Stimulated activated CD4-positive, alpha-beta T cell treated with anti-CD3 and anti-CD28 coated beads, Interleukin-4, amount 100 ng/mL, for 1 hour (primary cell): ENCODE measurements around the gene DNAH17.

Source experiments
- DNase-seq: peaks from one replicate; pipeline ENCODE4 v3.0.0-alpha.2; 2020

Gene DNAH17, protein sequence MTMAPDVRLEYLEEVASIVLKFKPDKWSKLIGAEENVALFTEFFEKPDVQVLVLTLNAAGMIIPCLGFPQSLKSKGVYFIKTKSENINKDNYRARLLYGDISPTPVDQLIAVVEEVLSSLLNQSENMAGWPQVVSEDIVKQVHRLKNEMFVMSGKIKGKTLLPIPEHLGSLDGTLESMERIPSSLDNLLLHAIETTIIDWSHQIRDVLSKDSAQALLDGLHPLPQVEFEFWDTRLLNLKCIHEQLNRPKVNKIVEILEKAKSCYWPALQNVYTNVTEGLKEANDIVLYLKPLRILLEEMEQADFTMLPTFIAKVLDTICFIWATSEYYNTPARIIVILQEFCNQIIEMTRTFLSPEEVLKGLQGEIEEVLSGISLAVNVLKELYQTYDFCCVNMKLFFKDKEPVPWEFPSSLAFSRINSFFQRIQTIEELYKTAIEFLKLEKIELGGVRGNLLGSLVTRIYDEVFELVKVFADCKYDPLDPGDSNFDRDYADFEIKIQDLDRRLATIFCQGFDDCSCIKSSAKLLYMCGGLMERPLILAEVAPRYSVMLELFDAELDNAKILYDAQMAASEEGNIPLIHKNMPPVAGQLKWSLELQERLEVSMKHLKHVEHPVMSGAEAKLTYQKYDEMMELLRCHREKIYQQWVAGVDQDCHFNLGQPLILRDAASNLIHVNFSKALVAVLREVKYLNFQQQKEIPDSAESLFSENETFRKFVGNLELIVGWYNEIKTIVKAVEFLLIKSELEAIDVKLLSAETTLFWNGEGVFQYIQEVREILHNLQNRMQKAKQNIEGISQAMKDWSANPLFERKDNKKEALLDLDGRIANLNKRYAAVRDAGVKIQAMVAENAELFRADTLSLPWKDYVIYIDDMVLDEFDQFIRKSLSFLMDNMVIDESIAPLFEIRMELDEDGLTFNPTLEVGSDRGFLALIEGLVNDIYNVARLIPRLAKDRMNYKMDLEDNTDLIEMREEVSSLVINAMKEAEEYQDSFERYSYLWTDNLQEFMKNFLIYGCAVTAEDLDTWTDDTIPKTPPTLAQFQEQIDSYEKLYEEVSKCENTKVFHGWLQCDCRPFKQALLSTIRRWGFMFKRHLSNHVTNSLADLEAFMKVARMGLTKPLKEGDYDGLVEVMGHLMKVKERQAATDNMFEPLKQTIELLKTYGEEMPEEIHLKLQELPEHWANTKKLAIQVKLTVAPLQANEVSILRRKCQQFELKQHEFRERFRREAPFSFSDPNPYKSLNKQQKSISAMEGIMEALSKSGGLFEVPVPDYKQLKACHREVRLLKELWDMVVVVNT (N-terminal part only)

DNA sequence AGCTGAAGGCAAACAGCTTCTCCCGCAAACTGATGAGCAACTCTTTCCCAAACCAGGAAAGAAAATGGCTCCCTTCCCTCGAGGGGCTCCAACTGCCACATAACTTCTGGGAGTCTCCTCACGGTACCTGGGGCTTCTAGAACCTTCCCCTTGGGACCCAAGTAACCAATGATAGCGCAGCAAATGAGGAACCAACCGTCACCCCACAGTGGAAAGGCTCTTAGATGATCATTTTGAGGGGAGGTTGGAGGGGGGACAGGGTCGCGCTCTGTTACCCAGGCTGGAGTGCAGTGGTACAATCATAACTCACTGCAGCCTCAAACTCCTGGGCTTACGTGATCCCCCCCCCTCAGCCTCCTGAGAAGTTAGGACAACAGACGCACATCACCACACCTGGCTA, at the start of gene DNAH17:
DNAH17 (minus strand) TSS at position 101 of the 400 bp plus-strand sequence. CDS start 2,339 bp downstream, outside the sequence.
- DNase-seq, result no peak

DNA sequence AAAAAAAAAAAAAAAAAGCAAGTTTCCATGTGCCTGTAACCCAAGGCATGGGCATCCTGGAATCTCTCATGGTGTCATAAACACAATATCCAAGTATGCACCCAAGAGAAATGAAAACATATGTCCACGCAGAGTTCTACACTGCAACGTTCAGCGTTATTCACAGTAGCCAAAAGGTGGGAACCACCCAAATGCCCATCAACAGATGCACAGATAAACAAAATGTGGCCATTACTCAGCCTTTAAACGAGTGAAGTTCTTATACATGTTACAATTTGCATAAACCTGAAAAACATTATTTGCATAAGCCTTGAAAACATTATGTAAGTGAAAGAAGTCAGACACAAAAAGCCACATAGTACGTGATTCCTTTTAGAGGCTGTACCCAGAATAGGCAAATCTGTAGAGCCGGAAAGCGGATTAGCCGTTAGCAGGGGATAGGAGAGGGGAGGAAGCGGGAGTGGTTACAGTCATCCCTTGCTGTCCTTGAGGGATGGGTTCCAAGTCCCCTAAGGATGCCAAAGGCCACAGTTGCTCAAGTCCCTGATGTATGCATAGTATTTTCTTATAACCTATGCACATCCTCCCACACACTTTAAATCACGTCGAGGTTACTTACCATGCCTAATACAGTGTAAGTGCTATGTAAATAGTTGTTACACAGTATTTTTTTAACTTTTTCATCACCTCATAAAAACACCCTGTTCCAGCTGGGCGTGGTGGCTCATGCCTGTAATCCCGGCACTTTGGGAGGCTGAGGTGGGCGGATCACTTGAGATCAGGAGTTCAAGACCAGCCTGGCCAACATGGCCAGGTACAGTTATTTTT, 47.3 kb upstream of the DNAH17 start:
- no peak for DNase-seq

DNA sequence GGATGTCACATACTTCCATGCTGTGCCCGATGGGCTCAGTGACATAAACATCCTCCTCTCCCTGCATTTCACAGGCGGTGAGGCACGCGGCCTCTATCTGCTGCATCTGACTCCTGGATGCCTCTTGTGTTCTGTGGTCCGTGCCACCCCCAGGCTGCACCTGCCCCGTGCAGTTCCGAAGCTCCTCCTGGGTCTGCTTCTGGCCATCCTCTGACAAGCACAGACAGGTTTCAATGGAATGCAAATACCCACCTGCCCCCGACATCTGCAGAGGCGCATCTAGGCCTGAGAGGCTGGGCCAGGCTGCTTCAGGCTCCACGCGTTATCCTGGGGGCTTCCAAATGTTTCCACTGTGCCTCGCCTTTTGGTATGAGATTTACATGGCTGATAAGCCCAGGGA, 46.3 kb upstream of the DNAH17 start:
- DNase-seq, result no peak

DNA sequence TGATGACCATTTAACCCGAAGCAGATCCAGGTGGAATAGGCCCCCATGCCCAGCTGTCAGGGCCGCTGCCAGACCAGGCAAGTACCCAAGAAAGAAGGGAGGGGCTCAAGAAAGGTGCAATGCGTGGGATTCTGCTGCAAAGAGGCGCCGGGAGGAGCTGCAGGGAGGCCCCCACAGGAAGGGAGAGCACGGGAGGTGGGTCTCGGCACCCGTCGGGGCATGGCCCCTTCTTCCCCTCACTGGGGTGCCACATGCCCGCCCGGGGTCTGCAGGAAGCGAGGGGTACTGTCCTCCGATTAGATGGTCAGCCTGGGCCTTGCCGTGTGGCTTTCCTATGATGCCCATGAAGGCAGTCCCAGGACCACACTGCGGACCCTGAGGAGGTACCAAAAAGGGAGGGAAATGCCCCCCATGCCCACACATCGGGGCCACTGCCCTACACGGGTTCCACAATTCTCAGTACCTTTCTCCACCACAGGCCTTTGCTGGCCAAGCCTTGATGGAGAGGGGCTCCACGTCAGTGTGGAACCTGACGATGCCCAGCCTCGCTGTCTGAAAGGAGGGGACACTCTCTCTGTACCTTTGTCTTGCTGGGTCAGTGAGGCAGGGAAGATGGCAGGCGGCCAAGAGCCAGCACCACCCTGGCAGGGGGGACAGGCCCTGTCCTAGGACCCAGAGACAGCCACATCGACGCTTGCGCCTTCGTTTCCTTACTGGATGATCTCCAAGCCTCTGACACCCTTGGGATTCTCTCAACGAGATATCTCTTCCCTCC, 45.5 kb upstream of the DNAH17 start:
- no peak for DNase-seq

DNA sequence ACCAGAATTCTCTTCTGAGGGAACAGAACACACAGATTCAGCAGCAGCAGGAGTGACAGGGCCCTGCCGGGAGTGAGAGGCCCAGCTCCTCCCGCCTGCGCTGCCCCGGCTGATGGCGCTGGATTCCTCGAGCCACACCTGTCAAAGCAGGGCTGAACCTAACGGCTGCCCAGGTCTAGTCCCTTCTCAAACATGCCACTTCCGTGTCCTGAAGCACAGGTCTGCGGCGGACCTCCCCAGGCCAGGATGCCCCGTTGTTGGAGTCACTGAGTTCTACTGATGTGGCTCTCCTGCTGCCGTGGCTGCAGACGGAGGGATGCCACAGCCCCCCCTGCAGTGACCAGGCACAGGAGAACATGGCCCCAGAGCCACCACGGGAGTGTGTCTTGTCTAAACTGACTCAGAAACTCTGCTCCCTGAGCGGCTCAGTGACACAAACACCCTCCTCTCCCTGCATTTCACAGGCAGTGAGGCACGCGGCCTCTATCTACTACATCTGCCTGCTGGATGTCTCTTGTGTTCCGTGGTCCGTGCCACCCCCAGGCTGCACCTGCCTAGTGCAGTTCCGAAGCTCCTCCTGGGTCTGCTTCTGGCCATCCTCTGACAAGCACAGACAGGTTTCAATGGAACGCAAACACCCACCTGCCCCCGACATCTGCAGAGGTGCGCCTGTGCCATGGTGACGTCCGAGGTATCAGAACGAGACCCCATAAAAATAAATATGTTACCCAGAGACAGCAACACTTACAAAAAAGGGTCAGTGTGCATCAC, 44.7 kb upstream of the DNAH17 start:
- no peak for DNase-seq

DNA sequence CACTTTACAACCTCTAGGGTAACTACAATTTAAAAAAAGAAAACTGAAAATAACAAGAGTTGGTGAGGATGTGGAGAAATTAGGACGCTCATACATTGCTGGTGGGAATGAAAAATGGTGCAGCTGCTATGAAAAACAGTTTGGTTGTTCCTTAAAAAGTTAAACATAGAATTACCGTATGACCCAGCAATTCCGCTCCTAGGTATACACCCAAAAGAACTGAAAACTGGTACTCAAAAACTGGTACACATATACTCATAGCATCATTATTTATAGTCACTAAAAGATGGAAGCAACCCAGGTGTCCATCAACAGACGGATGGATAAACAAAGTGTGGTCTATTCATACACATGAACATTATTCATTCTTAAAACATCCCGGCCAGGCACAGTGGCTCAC, 42.9 kb upstream of the DNAH17 start:
- no peak for DNase-seq

DNA sequence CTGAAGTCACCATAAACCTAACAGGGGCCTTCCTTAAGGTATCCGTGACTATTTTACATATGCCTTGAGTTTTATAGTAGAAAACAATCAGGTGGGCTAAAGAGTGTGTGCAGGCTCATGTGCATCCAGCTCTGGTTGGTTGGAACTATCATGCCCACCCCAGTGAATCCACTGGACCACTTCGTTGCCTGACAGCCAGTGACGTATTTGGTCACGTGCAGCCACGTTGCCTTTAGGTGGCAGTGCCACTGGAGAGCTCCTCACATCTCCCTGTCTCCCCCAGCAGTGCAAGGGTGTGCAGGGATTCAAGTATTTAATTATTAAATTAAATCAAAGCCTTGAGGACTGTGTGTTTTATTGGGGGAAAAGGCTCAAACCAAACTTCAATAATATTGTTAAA, 42.1 kb upstream of the DNAH17 start:
- DNase-seq, result no peak

DNA sequence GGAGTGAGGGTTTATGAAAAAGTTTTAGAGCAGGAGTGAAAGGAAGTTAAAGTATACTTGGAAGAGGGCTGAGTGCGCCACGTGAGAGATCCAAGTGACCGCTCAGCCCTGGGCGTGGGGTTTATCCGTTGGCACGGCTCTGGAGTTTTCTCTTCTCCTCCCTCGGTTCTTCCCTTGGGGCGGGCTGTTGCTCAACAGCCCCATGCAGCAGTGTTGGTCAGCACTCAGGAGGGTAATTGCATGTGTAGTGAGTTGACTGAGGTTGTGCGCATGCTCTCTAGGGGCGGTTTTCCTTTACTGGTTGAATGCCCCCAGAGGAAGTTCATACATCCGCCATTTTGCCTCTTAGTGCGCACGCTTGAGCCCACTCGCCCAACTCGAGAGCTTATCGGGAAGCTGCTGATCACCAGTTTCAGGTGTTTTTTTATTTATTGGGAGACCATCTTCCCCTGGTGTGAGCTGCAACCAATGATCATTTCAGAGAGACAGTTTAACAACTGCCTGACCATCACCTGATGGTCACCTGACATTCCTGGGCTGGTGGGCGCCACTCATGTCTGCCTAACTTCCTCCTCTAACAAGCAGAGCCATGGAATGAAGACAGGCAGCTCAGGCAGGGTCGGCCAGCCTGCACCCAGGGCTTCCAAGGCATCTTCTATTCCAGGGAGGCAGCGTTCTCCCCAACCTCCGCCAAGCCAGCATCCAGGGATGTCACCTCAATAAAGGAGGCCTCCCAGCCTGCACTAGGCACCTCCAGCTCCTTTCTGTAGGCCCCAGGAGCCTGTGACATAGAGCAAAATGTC, 41.3 kb upstream of the DNAH17 start:
- no peak for DNase-seq

DNA sequence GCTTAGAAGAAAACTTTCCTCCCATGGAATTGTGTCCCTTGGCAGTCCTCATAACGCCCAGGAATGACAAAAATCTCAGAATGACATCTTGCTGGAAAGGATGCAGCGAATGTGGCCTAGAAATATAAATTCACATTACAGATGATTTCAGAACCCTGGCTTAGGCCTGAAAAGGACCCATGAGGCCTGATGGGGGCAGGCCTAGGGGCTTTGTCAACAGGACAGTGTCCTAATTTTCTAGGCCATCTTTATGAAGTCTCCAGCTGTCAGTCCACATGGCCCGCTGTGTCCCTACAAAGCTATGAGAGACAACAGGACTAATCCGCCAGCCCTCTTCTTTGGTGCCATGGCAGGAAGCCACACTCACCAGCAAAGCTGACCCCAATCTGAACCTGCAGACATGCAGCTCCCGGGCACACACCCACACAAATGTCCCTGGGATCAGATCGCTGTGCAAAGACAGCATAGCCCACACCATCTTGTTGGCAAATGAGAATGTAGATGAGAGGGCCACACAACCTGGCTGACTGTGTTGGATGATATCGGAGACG, 40.4 kb upstream of the DNAH17 start:
- DNase-seq, result no peak

DNA sequence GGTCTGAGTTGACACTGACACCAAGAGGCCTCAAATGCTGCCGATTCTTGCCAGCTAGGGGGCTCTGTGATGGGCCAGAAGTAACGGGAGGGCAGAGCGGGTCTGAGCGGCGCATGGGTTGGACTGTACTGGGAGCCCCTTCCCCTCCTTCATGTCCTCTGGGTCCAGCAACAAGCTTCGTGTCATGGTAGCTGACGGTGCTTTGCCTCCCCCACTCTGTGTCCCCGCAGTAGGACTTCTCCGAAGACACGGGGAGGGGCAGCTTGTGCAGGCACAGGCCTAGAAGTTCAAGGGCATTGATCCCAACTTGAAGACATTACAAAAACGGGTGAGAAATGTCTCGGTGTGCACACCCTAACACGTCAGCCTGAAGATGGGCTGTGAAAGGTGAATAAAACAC, 39.8 kb upstream of the DNAH17 start:
- DNase-seq, result no peak

DNA sequence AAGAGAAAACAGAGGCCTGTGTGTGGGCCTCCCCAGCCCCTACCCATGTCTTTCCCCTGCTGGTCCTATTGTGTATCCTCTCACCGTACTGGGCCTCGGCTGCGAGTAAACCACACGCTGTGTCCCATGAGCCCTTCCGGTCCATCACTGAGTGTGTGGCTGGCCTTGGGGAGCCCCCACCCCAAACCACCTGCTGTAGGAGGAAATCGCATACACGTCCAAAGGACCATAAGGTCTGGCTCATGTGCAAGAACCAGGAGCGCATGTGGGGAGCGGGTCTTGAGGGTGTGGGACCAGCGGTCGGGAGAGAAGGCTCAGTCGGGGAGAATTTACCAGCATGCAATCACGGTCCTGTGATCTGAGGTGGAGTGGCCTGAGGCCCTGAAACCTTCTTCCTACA, 38.4 kb upstream of the DNAH17 start:
- DNase-seq, result no peak

DNA sequence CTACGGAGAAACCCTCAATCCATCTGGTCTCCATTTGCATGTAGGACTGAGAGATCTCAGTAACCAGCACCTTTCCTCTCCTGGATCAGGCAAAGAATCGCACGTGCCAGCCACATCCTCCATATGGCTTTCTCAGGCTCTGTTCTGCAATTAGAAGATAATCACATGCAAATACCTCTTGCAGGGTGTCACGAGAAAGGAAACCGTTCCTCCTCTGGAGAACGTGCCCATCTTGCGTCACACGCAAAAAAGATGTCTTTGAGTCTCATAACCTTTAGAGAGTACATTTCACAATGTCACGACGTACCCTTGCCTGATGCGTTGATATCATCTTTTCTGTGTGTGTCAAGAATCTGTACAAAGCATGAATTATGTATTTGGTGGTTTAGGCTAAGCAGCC, 36.2 kb upstream of the DNAH17 start:
- DNase-seq, result no peak

DNA sequence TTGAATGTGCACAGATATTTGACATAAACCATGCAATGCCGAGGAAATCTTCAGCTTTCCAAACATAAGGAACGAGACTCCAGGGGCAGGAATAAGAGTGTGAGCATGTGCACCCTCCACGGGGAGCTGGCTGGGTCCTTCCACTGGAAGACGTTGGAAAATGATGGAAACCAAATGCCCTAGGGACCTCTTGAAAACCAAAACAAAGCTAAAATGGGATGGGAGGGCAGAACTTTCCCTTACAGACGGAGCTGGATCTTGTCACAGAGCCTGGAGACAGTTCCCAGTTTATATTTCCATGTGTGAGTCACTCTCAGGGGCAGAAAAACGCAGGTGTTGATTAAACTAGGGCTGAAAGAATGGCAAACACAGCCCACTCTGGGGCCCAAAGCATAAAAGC, 34.4 kb upstream of the DNAH17 start:
- no peak for DNase-seq

DNA sequence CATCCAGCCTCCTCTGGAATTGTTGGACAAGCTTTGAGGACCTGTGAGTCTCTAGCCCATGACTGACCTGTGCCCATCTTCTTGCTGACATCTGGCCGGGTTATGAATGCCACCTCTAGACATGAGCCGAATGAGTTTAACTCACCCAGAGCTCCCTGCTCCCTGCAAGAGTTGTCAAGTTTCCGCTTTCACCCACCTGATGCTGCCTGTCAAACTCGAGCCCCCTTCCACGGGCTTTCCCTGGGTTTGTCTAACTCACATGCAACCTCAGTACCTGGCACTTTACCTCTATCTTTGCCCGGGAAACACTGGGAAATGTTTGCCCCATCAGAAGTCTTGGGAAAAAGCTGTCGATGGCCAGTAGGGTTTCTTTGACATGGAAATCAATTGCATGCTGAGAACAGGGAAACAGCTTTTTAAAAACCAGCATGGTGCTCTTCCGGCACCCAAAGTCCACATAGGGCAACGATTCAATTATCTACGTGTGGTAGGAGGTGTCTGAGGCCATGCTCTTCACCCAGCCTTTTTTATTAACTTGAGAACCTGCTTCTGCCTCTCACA, 33.8 kb upstream of the DNAH17 start:
- DNase-seq, result no peak

DNA sequence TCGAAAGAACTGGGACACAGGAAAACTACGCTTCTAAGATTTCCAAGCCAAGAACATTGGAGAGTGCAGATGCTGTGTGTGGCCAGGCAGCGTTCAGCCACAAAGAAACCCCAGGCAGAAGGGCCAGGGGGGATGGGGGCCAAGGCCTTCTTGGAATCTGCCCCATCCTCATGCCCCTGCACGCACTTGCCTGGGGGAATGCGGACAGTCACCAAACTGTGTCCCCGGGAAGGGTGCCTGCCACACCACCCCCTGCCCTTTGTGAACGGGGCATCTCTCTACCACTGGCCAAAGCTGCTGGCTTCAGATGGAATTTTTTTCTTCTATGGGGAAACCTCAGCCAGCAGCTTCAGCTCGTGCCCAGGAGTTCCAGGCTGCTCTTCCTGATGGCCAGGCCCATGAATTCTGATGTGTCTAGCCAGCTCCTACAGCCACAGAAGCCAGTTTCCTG, 32.0 kb upstream of the DNAH17 start:
- no peak for DNase-seq

DNA sequence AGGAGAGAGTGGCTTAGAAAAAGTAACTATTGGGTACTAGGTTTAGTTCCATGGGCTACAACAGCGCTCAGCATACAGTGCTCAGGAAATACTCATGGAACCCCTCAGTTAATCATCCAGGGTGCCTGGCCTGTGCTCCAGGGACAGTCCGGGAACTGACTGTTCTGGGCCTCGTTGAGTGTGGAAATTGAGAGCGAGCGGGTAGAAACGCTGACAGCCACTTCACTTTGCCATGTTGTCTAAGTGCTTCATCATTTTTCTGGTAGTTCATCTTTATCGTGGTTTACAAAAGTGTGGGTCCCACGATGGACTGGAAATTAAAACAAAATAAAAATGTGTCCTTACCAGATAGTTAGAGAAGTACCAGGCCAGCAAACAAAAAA, 31.6 kb upstream of the DNAH17 start:
- no peak for DNase-seq

DNA sequence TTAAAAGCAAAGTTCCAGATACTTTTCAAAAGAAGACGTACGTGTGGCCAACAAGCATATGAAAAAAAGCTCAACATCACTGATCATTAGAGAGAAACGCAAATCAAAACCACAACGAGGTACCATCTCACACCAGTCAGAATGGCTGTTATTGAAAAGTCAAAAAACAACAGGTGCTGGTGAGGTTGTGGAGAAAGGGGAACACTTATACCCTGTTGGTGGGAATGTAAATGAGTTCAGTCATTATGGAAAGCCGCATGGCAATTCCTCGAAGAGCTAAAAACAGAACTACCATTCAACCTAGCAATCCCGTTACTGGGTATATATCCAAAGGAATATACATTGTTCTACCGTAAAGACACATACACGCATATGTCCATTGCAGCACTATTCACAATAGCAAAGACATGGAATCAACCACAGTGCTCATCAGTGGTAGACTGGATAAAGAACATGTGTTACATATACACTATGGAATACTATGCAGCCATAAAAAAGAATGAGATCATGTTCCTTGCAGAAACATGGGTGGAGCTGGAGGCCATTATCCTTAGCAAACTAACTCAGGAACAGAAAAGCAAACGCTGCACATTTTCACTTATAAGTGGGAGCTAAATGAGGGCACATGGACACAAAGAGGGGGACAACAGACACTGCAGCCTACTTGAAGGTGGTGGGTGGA, 31.1 kb upstream of the DNAH17 start:
- DNase-seq, result no peak

DNA sequence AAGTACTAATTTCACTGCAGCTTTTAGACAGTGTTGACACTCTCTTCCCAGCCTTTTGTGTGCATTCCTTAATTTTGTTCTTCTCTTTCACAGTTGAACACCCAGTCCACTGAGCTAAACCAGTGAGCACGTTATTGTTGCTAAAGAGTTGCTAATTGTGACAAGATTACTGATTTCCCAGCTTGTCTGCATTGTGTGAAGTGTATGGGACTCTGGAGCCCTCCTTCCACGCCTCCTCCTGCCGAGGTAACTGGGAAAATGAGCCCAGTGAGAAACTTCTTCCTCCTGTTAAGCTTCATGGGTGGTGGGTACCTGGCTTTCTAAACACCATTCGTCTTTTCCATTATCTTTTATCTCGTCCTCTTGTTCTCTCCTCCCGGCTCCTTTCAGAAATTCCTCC, 29.8 kb upstream of the DNAH17 start:
- DNase-seq, result no peak
